GM12892 (cell line): ENCODE measurements around the gene JAZF1.

Experiments used
- POLR2A ChIP-seq: IDR thresholded peaks from 2 replicates; pipeline ENCODE4 v1.6.1; 2011; ENCODE audit warnings: low read depth, low read length, control low read depth
- POLR2AphosphoS5 ChIP-seq: IDR thresholded peaks from 2 replicates; pipeline ENCODE4 v1.6.1; 2011; ENCODE audit warnings: low read depth, low read length, control low read depth
- TAF1 ChIP-seq: IDR thresholded peaks from 2 replicates; pipeline ENCODE4 v1.6.1; 2011; ENCODE audit warnings: low read depth, mild to moderate bottlenecking, control low read depth, low read length, borderline replicate concordance

- TF ChIP-seq POLR2A (no peak), POLR2AphosphoS5 (no peak), TAF1 (no peak)
These were observed 118.2 kb downstream of the JAZF1 start for GRCh38 chr7:28062197-28062991.
